Vagina (tissue), 2 donors: Measurements from ENCODE around the gene EPC2.

Experiments used
- CTCF ChIP-seq, 3 experiments: fragments of 450-650 bp in 2 of 3; fragments of 200-600 bp in 1 of 3; sonication (generic) in 1 of 3; IDR thresholded peaks; one replicate each; pipeline ENCODE4 v1.5.1; 2017 to 2019; ENCODE audit warnings: antibody characterized with exemption in 3 of 3, mild to moderate bottlenecking in 2 of 3, moderate library complexity in 2 of 3
- POLR2A ChIP-seq, 2 donors: fragments of 450-650 bp; IDR thresholded peaks; one replicate each; pipeline ENCODE4 v1.6.1; 2017; ENCODE audit warnings: antibody characterized with exemption in 2 of 2, mild to moderate bottlenecking in 2 of 2, moderate library complexity in 2 of 2

- TF ChIP-seq CTCF (IDR thresholded peaks at IDR 0.05), result no peak
- TF ChIP-seq POLR2A (IDR thresholded peaks at IDR 0.05), result no peak
These were observed 95.0 kb downstream of the EPC2 start for GRCh38 chr2:148739454-148740105.
